NCI-H187 treated with DMSO at 0.1 percent for 48 hours (cell line): ENCODE measurements around the gene CUBN.

Experiments
- DNase-seq: peaks from one replicate; lab custom pipeline; 2025; lab: John Stamatoyannopoulos, UW

The CUBN gene

GRCh38 chr10:16787361-16787791 lies 342.2 kb downstream of the CUBN start:
- DNase-seq: no peak

GRCh38 chr10:16780338-16780880 lies 349.2 kb downstream of the CUBN start:
- no peak for DNase-seq

- DNase-seq: no peak
Observed at GRCh38 chr10:16779384-16779915, 350.2 kb downstream of the CUBN start.

- DNase-seq: peak; percentile 20
Observed at GRCh38 chr10:16777473-16778370, 351.9 kb downstream of the CUBN start.

GRCh38 chr10:16776896-16777295 lies 352.7 kb downstream of the CUBN start:
- DNase-seq: no peak
